ENCODE measurements around the gene SCARF1. TPM values are rescaled to one million over a fixed set of nuclear protein-coding genes. Genes with fewer than 3 reads are reported as not detected.
A peak's percentile ranks its signal among the peaks of the same experiment; 100 is the strongest.

The SCARF1 gene
- total RNA-seq, 4 donors from 2014 or later, result 1.8 to 12.4 (median 4.6) TPM

DNA sequence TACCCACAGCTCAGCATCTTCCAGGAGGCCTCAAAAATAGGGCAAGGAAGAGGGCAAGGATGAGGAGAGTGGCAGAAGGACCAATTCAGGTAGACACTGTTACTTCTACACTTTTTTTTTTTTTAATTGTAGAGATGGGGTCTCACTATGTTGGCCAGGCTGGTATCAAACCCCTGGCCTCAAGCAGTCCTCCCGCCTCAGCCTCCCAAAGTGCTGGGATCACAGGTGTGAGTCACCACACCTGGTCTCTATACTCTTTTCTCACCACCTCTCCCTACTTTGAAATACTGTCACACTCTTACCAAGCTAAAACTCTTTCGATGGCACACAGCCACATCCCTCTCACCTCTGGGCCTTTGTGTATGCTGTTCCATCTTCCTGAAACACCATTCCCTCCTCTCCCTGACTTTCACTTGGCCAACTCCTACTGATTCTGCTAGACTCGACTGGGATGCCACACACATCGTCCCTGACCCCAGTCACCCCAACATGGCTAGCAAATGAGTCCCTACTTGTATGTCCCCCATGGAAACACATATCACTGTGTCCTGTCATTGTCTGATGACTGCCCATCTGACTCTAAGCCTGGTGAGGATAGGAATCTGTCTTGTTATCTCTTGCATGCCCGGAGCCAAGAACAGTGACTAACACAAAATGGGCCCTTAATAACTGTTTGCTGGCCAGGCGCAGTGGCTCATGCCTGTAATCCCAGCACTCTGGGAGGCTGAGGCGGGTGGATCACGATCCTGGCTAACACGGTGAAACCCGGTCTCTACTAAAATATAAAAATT lies 9.7 kb downstream of the SCARF1 start:
- 86% methylated on average over 10 of the region's 10 CpGs for WGBS
- TF ChIP-seq EP300 (IDR thresholded peaks at IDR 0.05) (no peak), POLR2AphosphoS5 (IDR thresholded peaks at IDR 0.05) (no peak), POLR2A (IDR thresholded peaks at IDR 0.05) (no peak)
- TF ChIP-seq, protein P1, sequence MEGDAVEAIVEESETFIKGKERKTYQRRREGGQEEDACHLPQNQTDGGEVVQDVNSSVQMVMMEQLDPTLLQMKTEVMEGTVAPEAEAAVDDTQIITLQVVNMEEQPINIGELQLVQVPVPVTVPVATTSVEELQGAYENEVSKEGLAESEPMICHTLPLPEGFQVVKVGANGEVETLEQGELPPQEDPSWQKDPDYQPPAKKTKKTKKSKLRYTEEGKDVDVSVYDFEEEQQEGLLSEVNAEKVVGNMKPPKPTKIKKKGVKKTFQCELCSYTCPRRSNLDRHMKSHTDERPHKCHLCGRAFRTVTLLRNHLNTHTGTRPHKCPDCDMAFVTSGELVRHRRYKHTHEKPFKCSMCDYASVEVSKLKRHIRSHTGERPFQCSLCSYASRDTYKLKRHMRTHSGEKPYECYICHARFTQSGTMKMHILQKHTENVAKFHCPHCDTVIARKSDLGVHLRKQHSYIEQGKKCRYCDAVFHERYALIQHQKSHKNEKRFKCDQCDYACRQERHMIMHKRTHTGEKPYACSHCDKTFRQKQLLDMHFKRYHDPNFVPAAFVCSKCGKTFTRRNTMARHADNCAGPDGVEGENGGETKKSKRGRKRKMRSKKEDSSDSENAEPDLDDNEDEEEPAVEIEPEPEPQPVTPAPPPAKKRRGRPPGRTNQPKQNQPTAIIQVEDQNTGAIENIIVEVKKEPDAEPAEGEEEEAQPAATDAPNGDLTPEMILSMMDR (IDR thresholded peaks at IDR 0.05), result no peak
- Histone ChIP-seq H3K9me3 (no peaks in the 10 kb centered on the region), H3K27me3 (no peaks in the 10 kb centered on the region), H3K27ac (no peak overlapping the region), H3K4me1 (no peaks in the 10 kb centered on the region), H3K36me3 (peaks cover 6% of the 10 kb centered on the region), H3K4me3 (no peak overlapping the region)
- DNase-seq (ENCODE audit: low spot score in 2 of 2), result no peak

DNA sequence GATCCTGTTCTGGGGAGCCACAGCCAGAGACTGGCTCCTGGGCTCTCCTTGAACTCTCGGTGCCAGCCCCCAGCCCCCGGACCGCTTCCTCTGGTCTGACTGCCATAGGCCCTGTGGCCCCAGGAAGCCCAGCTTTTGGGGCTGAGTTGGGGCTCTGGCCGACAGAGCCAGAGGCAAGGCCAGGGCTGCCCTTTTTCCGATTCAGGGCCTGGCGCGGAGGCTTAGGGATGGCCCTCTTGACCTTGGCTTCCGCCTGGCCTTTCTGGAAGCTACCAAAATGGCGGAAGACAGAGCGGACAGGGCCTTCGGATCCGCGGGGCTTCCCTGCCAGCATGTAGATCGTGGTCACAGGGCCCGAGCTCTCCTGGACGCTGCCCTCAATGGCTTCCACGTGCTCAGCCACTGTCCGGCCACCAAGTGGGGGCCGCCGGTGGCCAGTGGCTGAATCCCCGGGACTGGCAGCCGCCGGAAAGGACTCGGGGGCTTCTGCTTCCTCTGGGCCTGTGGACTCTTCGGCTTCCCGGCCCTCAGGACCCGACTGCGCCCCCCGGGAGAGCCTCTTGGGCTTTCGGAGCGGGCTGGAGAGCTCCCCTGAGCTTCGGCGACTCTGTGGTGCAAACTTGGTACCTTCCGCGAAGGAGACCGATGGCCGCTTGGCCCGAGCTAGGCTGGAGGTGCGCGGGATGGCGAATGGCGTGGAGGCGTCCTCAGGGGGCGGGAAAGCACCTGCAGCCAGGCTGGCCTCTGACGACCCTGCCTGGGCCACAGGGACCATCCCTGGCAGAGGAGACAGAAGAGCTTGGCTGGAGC lies 10.5 kb downstream of the SCARF1 start:
- H3K4me3 ChIP-seq, result no peak overlapping the region
- peaks cover 6% of the 10 kb centered on the region for H3K36me3 ChIP-seq
- WGBS, result 94% methylated on average over 14 of the region's 45 CpGs
- H3K27me3 ChIP-seq, result no peaks in the 10 kb centered on the region
- H3K4me1 ChIP-seq, result peaks cover under 1% of the 10 kb centered on the region
- H3K9me3 ChIP-seq, result no peaks in the 10 kb centered on the region
- TF ChIP-seq, protein P1 (IDR thresholded peaks at IDR 0.05), result no peak
- TF ChIP-seq EP300 (IDR thresholded peaks at IDR 0.05) (no peak), POLR2A (IDR thresholded peaks at IDR 0.05) (no peak), POLR2AphosphoS5 (IDR thresholded peaks at IDR 0.05) (no peak)
- H3K27ac ChIP-seq, result no peak overlapping the region
- no peak for DNase-seq (ENCODE audit: low spot score in 2 of 2)

DNA sequence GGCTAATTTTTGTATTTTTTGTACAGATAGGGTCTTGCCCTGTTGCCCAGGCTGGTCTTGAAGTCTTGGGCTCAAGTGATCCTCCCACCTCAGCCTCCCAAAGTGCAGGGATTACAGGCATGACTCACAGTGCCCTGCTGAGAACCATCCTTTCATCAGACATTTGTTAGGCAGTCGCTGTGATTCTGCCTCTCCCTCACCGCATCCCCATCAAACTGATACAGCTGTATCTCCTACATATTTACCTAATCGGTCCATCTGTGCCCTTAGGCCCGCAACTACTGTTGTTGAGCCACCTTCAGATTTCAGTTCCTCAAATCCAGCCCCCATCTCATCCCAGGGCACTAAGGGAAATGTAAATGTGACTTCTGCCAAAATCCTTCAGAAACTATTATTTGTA lies 14.9 kb downstream of the SCARF1 start:
- 79% methylated on average over 4 of the region's 4 CpGs for WGBS
- TF ChIP-seq EP300 (IDR thresholded peaks at IDR 0.05) (no peak), POLR2A (IDR thresholded peaks at IDR 0.05) (no peak), POLR2AphosphoS5 (IDR thresholded peaks at IDR 0.05) (no peak)
- TF ChIP-seq, protein P1 (IDR thresholded peaks at IDR 0.05), result no peak
- H3K36me3 ChIP-seq, result peaks cover 6% of the 10 kb centered on the region
- no peaks in the 10 kb centered on the region for H3K27me3 ChIP-seq
- no peak overlapping the region for H3K4me3 ChIP-seq
- no peaks in the 10 kb centered on the region for H3K9me3 ChIP-seq
- H3K27ac ChIP-seq, result no peak overlapping the region
- peaks cover 45% of the 10 kb centered on the region for H3K4me1 ChIP-seq
- no peak for DNase-seq (ENCODE audit: low spot score in 2 of 2)

DNA sequence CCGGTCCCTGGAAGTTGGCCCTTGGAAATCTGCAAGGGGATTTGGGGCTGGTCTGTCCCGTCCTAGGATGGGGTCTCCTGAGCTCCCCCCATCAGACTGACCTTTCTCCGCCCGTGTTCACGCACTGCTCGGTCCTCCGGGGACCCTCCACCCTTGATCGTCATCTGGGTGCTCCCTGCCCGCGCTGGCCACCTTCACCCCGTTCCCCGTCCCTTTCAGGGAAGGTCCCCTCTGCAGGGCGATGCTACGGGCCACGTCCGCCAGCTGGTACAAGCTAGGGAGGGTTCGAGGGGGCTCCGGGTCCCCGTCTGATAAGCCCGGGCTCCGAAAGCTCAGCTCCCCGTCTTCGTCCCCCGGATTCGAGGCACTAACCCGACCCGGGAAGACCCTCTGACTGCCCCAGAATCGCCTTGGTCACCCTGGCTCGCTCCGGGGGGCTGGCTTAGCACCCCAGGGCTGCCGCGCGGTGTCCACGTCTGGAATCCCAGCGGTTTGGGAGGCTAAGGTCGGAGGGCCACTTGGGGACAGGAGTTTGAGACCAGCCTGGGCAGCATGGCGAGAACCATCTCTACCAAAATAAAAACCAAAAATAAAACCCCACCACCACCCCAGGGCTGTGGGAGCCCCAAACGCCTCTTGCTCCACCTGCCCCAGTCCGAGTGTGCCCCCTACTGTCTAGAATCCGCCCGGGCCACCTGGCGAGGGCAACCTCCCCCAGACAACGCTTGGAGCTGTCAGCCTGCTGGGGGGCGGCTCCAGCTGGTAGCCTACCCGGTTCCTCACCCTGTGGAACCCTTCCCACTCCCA lies 15.8 kb downstream of the SCARF1 start:
- H3K4me3 ChIP-seq, result peak overlapping the region; percentile 86
- no peaks in the 10 kb centered on the region for H3K9me3 ChIP-seq
- DNase-seq (ENCODE audit: low spot score in 2 of 2), result no peak
- H3K27me3 ChIP-seq, result no peaks in the 10 kb centered on the region
- H3K36me3 ChIP-seq, result no peaks in the 10 kb centered on the region
- peak overlapping the region; percentile 86 for H3K27ac ChIP-seq
- peaks cover 48% of the 10 kb centered on the region for H3K4me1 ChIP-seq
- TF ChIP-seq, protein P1 (IDR thresholded peaks at IDR 0.05), result peak; percentile 1 to 50
- TF ChIP-seq EP300 (IDR thresholded peaks at IDR 0.05) (no peak), POLR2AphosphoS5 (IDR thresholded peaks at IDR 0.05) (no peak), POLR2A (IDR thresholded peaks at IDR 0.05) (no peak)
- WGBS, result 4% methylated on average over 31 of the region's 45 CpGs

Measured in suprapubic skin (tissue), 4 donors.